Hepatocyte (in vitro differentiated cells): Measurements from ENCODE around the gene ALG10B.

Experiments used
- CTCF ChIP-seq: fragments of 200-600 bp; sonication (generic); IDR thresholded peaks from 2 replicates; pipeline ENCODE4 v1.5.1; 2016; ENCODE audit warnings: antibody characterized with exemption, mild to moderate bottlenecking; ENCODE audit not compliant: poor library complexity
- EZH2 ChIP-seq: fragments of 200-600 bp; sonication (generic); IDR thresholded peaks from 2 replicates; pipeline ENCODE4 v1.6.1; 2016; ENCODE audit warnings: antibody characterized with exemption, mild to moderate bottlenecking, borderline replicate concordance
- EZH2phosphoT487 ChIP-seq: fragments of 200-600 bp; sonication (generic); IDR thresholded peaks from one replicate; pipeline ENCODE4 v1.6.1; 2018; ENCODE audit warnings: antibody characterized with exemption, mild to moderate bottlenecking, low read depth, moderate library complexity; ENCODE audit not compliant: unreplicated experiment, severe bottlenecking

- TF ChIP-seq EZH2 (no peak), CTCF (no peak), EZH2phosphoT487 (no peak)
Observed at GRCh38 chr12:38350342-38351174, 34.0 kb downstream of the ALG10B start.
